Breast epithelium (tissue), 3 donors: ENCODE results near the gene SIK1.

Source experiments
- POLR2A ChIP-seq: fragments of 450-650 bp; IDR thresholded peaks from one replicate; pipeline ENCODE4 v1.6.1; 2016; ENCODE audit warnings: antibody characterized with exemption, mild to moderate bottlenecking, moderate library complexity
- POLR2AphosphoS5 ChIP-seq, 3 donors: sonication (generic); formaldehyde crosslinking; IDR thresholded peaks; one replicate each; pipeline ENCODE4 v1.6.1; 2017; ENCODE audit warnings: antibody characterized with exemption in 3 of 3
- TF ChIP-seq, protein P1 (sequence below), 3 donors: fragments of 450-650 bp; IDR thresholded peaks; one replicate each; pipeline ENCODE4 v1.5.1; 2016 to 2017; ENCODE audit warnings: antibody characterized with exemption in 3 of 3, mild to moderate bottlenecking in 3 of 3, moderate library complexity in 3 of 3

DNA sequence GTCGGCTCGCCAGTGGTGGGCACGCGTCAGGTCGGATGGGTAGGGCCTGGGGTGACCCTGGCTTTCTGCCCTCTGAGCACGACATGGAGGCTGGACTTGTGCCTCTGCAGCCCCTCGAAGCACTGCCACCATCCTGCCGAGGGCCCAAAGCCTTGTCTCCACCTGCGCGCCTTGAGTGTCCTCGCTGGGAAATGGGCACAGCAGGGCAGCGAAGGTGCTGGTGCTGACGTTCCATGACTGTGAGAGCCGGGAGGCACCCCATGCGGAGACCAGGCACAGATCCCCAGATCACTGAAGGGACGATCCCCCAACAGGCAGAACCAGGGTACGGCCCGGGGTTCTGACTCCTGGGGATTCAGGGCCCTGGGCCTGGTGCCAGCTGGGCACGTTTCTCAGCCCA, 60.3 kb downstream of the SIK1 start:
- TF ChIP-seq, protein P1, sequence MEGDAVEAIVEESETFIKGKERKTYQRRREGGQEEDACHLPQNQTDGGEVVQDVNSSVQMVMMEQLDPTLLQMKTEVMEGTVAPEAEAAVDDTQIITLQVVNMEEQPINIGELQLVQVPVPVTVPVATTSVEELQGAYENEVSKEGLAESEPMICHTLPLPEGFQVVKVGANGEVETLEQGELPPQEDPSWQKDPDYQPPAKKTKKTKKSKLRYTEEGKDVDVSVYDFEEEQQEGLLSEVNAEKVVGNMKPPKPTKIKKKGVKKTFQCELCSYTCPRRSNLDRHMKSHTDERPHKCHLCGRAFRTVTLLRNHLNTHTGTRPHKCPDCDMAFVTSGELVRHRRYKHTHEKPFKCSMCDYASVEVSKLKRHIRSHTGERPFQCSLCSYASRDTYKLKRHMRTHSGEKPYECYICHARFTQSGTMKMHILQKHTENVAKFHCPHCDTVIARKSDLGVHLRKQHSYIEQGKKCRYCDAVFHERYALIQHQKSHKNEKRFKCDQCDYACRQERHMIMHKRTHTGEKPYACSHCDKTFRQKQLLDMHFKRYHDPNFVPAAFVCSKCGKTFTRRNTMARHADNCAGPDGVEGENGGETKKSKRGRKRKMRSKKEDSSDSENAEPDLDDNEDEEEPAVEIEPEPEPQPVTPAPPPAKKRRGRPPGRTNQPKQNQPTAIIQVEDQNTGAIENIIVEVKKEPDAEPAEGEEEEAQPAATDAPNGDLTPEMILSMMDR (IDR thresholded peaks at IDR 0.05), result no peak
- TF ChIP-seq POLR2AphosphoS5 (IDR thresholded peaks at IDR 0.05) (no peak), POLR2A (no peak)
